Peyer's patch (tissue), 4 donors: ENCODE measurements around the gene DAPK3. TPM values are rescaled to one million over a fixed set of nuclear protein-coding genes. Genes with fewer than 3 reads are reported as not detected.
"Not testable (repeated sequence)": the region's sequence is repeated elsewhere in the genome, so short reads cannot be mapped to it uniquely, and the experiment has no call there.

Source experiments
- DNase-seq, 3 donors: peaks; one replicate each; pipeline ENCODE4 v3.0.0-alpha.2; 2017 to 2019
- H3K27ac ChIP-seq, 4 donors: fragments of 200-600 bp; sonication (generic); one replicate each; pipeline ENCODE4 v1.5.1; 2016 to 2019
- H3K27me3 ChIP-seq, 2 donors: fragments of 200-600 bp; sonication (generic); one replicate each; pipeline ENCODE4 v1.5.1; 2019
- H3K36me3 ChIP-seq, 3 donors: fragments of 200-600 bp; sonication (generic); one replicate each; pipeline ENCODE4 v1.5.1; 2016 to 2019
- H3K4me1 ChIP-seq, 4 donors: fragments of 200-600 bp; sonication (generic); one replicate each; pipeline ENCODE4 v1.5.1; 2016 to 2019
- H3K4me3 ChIP-seq, 4 donors: fragments of 200-600 bp; sonication (generic); 1 replicate in 3 of 4; 2 replicates in 1 of 4; pipeline ENCODE4 v1.5.1; 2016 to 2019; ENCODE audit warnings: mild to moderate bottlenecking in 1 of 4
- H3K9me3 ChIP-seq, 4 donors: fragments of 200-600 bp; sonication (generic); one replicate each; pipeline ENCODE4 v1.5.1; 2016 to 2019; ENCODE audit warnings: mild to moderate bottlenecking in 1 of 4
- CTCF ChIP-seq, 6 experiments: fragments of 450-650 bp in 4 of 6; fragments of 200-600 bp in 2 of 6; sonication (generic) in 1 of 6; IDR thresholded peaks; one replicate each; pipeline ENCODE4 v1.5.1; 2017 to 2019; ENCODE audit warnings: antibody characterized with exemption in 6 of 6, mild to moderate bottlenecking in 3 of 6, moderate library complexity in 1 of 6
- POLR2A ChIP-seq, 2 donors: fragments of 450-650 bp; IDR thresholded peaks; one replicate each; pipeline ENCODE4 v1.5.1; 2017; ENCODE audit warnings: antibody characterized with exemption in 2 of 2, mild to moderate bottlenecking in 2 of 2, moderate library complexity in 2 of 2
- total RNA-seq, 4 donors: library from RNA; depleted of rRNA; stranded (reverse); fragments of >200 nt; gene quantifications; one replicate each; pipeline ENCODE4 v1.1.0, GENCODE V29; 2016

The DAPK3 gene
- total RNA-seq, 4 donors from 2014 or later = 61.3 to 106 (median 88.1) TPM

GRCh38 chr19:3970313-3970807, 539 bp downstream of the DAPK3 start:
- Histone ChIP-seq H3K36me3 (peaks cover 0 to 19% (median 0%) of the 10 kb centered on the region in 3 donors), H3K9me3 (no peaks in the 10 kb centered on the region), H3K4me3 (peak overlapping the region; percentile 83 to 98 (median 98)), H3K27me3 (no peaks in the 10 kb centered on the region), H3K4me1 (peaks cover 0 to 51% (median 12%) of the 10 kb centered on the region in 4 donors), H3K27ac (peak overlapping the region; percentile 95 to 99 (median 96))
- DNase-seq = no peak
- TF ChIP-seq POLR2A (IDR thresholded peaks at IDR 0.05) (no peak), CTCF (IDR thresholded peaks at IDR 0.05) (no peak)

GRCh38 chr19:3969435-3970312, 1.2 kb downstream of the DAPK3 start:
- peak overlapping the region; percentile 83 to 98 (median 98) for H3K4me3 ChIP-seq
- H3K9me3 ChIP-seq = no peaks in the 10 kb centered on the region
- no peak for DNase-seq
- peaks cover 0 to 55% (median 12%) of the 10 kb centered on the region in 4 donors for H3K4me1 ChIP-seq
- no peak for TF ChIP-seq POLR2A (IDR thresholded peaks at IDR 0.05)
- TF ChIP-seq CTCF (IDR thresholded peaks at IDR 0.05) = peak in 1 of 6 experiments; percentile 3
- peaks cover 0 to 21% (median 0%) of the 10 kb centered on the region in 3 donors for H3K36me3 ChIP-seq
- no peaks in the 10 kb centered on the region for H3K27me3 ChIP-seq
- peak overlapping the region; percentile 95 to 99 (median 96) for H3K27ac ChIP-seq

GRCh38 chr19:3968556-3969434, 2.1 kb downstream of the DAPK3 start:
- no peak for TF ChIP-seq CTCF (IDR thresholded peaks at IDR 0.05)
- TF ChIP-seq POLR2A (IDR thresholded peaks at IDR 0.05) = no peak
- Histone ChIP-seq H3K27me3 (no peaks in the 10 kb centered on the region), H3K27ac (peak overlapping the region; percentile 95 to 99 (median 96)), H3K9me3 (no peaks in the 10 kb centered on the region), H3K36me3 (peaks cover 0 to 30% (median 0%) of the 10 kb centered on the region in 3 donors), H3K4me1 (peaks cover 0 to 55% (median 12%) of the 10 kb centered on the region in 4 donors), H3K4me3 (peak overlapping the region in 2 of 4 donors; percentile 98)
- DNase-seq = peak in 2 of 3 donors; percentile 64 to 84

- H3K27me3 ChIP-seq, DNase-seq, H3K9me3 ChIP-seq: not testable (repeated sequence)
- Histone ChIP-seq H3K4me1 (peaks cover 0 to 55% (median 12%) of the 10 kb centered on the region in 4 donors), H3K4me3 (peak overlapping the region in 1 of 4 donors; percentile 6), H3K36me3 (peaks cover 0 to 38% (median 0%) of the 10 kb centered on the region in 3 donors), H3K27ac (peak overlapping the region; percentile 59 to 99 (median 96))
These were observed 2.9 kb downstream of the DAPK3 start for GRCh38 chr19:3967983-3968382.

GRCh38 chr19:3966051-3967017, 4.6 kb downstream of the DAPK3 start:
- TF ChIP-seq CTCF (IDR thresholded peaks at IDR 0.05) = no peak
- peak; percentile 19 to 48 for TF ChIP-seq POLR2A (IDR thresholded peaks at IDR 0.05)
- Histone ChIP-seq H3K36me3 (peaks cover 0 to 54% (median 0%) of the 10 kb centered on the region in 3 donors), H3K9me3 (no peaks in the 10 kb centered on the region), H3K27ac (peak overlapping the region; percentile 59 to 99 (median 92)), H3K4me1 (peaks cover 0 to 50% (median 8%) of the 10 kb centered on the region in 4 donors), H3K27me3 (no peaks in the 10 kb centered on the region), H3K4me3 (peak overlapping the region in 2 of 4 donors; percentile 37 to 39)
- peak in 2 of 3 donors; percentile 93 to 94 for DNase-seq
